B cell (primary cell): Measurements from ENCODE around the gene CEP68. TPM values are rescaled to one million over a fixed set of nuclear protein-coding genes. Genes with fewer than 3 reads are reported as not detected.
"Not testable (repeated sequence)": the region's sequence is repeated elsewhere in the genome, so short reads cannot be mapped to it uniquely, and the experiment has no call there.

ENCODE experiments used
- ATAC-seq: fragments of 200-7000 bp; cut with Tn5 transposase; one replicate; pipeline ENCODE4 v1.10.0; 2021; ENCODE audit warnings: low read depth, mild to moderate bottlenecking, moderate number of reproducible peaks, moderate library complexity
- CTCF ChIA-PET: fragments of 350-600 bp; sonication (Branson Sonifier 250); formaldehyde crosslinking; loops from one replicate; lab custom pipeline; 2021; ENCODE audit warnings: antibody characterized with exemption, inconsistent platforms; lab: Charles Lee
- POLR2A ChIA-PET: fragments of 350-600 bp; sonication (Branson Sonifier 250); formaldehyde crosslinking; loops from one replicate; lab custom pipeline; 2021; ENCODE audit warnings: antibody characterized with exemption; lab: Charles Lee
- DNase-seq: peaks from one replicate; pipeline ENCODE4 v3.0.0; 2013
- H2AFZ ChIP-seq: 2 replicates; pipeline ENCODE4 v1.6.1; 2012; ENCODE audit warnings: mild to moderate bottlenecking, low read depth, low read length; ENCODE audit not compliant: insufficient read depth, poor library complexity, severe bottlenecking
- H3K27ac ChIP-seq, 2 donors: 1 replicate in 1 of 2; 2 replicates in 1 of 2; pipeline ENCODE4 v1.5.1; 2012 to 2013; ENCODE audit warnings: low read length in 2 of 2, mild to moderate bottlenecking in 2 of 2, moderate library complexity in 1 of 2
- H3K27me3 ChIP-seq, 4 experiments: fragments of 200-600 bp in 1 of 4; sonication (generic) in 1 of 4; replicated peaks in 1 of 4; 1 replicate in 2 of 4; 2 replicates in 2 of 4; pipeline versions ENCODE4 v1.6.1 to v1.7.0; 2013 to 2016; ENCODE audit warnings: low read length in 3 of 4, mild to moderate bottlenecking in 2 of 4, mixed read lengths in 1 of 4, moderate library complexity in 1 of 4; ENCODE audit not compliant: insufficient read depth in 4 of 4, control insufficient read depth in 3 of 4; ENCODE audit errors: control extremely low read depth in 1 of 4
- H3K36me3 ChIP-seq, 2 experiments: replicated peaks in 1 of 2; 1 replicate in 1 of 2; 2 replicates in 1 of 2; pipeline versions ENCODE4 v1.6.1 to v1.7.1; 2013; ENCODE audit warnings: low read length in 1 of 2; ENCODE audit not compliant: insufficient read depth in 2 of 2, control insufficient read depth in 1 of 2; ENCODE audit errors: control extremely low read depth in 1 of 2, extremely low read depth in 1 of 2
- H3K4me1 ChIP-seq, 2 donors: fragments of 200-600 bp in 1 of 2; sonication (generic) in 1 of 2; 1 replicate in 1 of 2; 2 replicates in 1 of 2; pipeline versions ENCODE4 v1.5.1 to v1.6.1; 2013 to 2017; ENCODE audit warnings: low read length in 2 of 2; ENCODE audit not compliant: control insufficient read depth in 2 of 2, insufficient read depth in 2 of 2
- H3K4me2 ChIP-seq: replicated peaks from 2 replicates; pipeline ENCODE3; 2012; ENCODE audit warnings: mild to moderate bottlenecking, low read depth, low read length; ENCODE audit not compliant: poor library complexity, severe bottlenecking
- H3K4me3 ChIP-seq, 5 experiments: fragments of 200-600 bp in 1 of 5; sonication (generic) in 1 of 5; 1 replicate in 3 of 5; 2 replicates in 2 of 5; pipeline versions ENCODE4 v1.5.1 to v1.7.0; 2011 to 2016; ENCODE audit warnings: low read length in 4 of 5, mild to moderate bottlenecking in 4 of 5, low read depth in 2 of 5, control low read depth in 1 of 5, moderate library complexity in 1 of 5; ENCODE audit not compliant: insufficient read depth in 1 of 5; ENCODE audit errors: control extremely low read depth in 1 of 5, extremely low read depth in 1 of 5
- H3K79me2 ChIP-seq: fragments of 200-600 bp; sonication (generic); one replicate; pipeline ENCODE4 v1.6.0; 2016; ENCODE audit warnings: low read length; ENCODE audit not compliant: control insufficient read depth, insufficient read depth
- H3K9ac ChIP-seq: fragments of 200-600 bp; sonication (generic); 2 replicates; pipeline ENCODE4 v1.6.1; 2017; ENCODE audit warnings: mild to moderate bottlenecking, low read length, moderate library complexity
- H3K9me3 ChIP-seq, 3 donors: one replicate each; pipeline versions ENCODE4 v1.6.1 to v1.7.1; 2013; ENCODE audit warnings: low read length in 2 of 3; ENCODE audit not compliant: control insufficient read depth in 2 of 3, insufficient read depth in 1 of 3; ENCODE audit errors: control extremely low read depth in 1 of 3
- H4K20me1 ChIP-seq: 2 replicates; pipeline ENCODE4 v1.6.0; 2012; ENCODE audit warnings: mild to moderate bottlenecking, low read length; ENCODE audit not compliant: insufficient read depth, control insufficient read depth, poor library complexity, severe bottlenecking
- H3K27ac Mint-ChIP-seq: one replicate; pipeline ENCODE4 v1.8.0; 2021; ENCODE audit warnings: mixed read lengths
- H3K27me3 Mint-ChIP-seq: one replicate; pipeline ENCODE4 v1.8.0; 2021; ENCODE audit warnings: mixed read lengths
- H3K4me1 Mint-ChIP-seq: one replicate; pipeline ENCODE4 v1.8.0; 2021; ENCODE audit warnings: mixed read lengths
- H3K4me3 Mint-ChIP-seq: one replicate; pipeline ENCODE4 v1.8.0; 2021; ENCODE audit warnings: mixed read lengths
- H3K9me3 Mint-ChIP-seq: one replicate; pipeline ENCODE4 v1.8.0; 2022; ENCODE audit warnings: mixed read lengths; ENCODE audit not compliant: insufficient read depth
- EZH2 ChIP-seq: IDR thresholded peaks from 2 replicates; pipeline ENCODE4 v1.6.1; 2012; ENCODE audit warnings: borderline replicate concordance, low read depth, mild to moderate bottlenecking, moderate library complexity, low read length; ENCODE audit not compliant: insufficient read depth, poor library complexity, severe bottlenecking
- WGBS: methylation state at CpG from one replicate; pipeline ENCODE4 v1.1.5; 2013; ENCODE audit warnings: missing lambda C conversion rate; ENCODE audit not compliant: insufficient coverage; 5-methylcytosine and 5-hydroxymethylcytosine counted together
- intact Hi-C: fragments of 100-400 bp; cut with micrococcal nuclease; formaldehyde crosslinking; loops from one replicate; pipeline ENCODE4 v1.10.0; 2022
- polyA plus RNA-seq: library from polyadenylated mRNA; depleted of rRNA; stranded (reverse); fragments of >200 nt; gene quantifications from 2 replicates; pipeline ENCODE4 v1.2.3, GENCODE V29; 2012
- total RNA-seq, 2 donors: library from RNA; stranded (reverse); fragments of 120-200 nt in 1 of 2; gene quantifications; 1 replicate in 1 of 2; 2 replicates in 1 of 2; pipeline versions ENCODE4 v1.2.3 to v1.2.4, GENCODE V29; 2013 to 2022
- TF ChIP-seq, protein P1 (sequence below): fragments of 200-600 bp; IDR thresholded peaks from one replicate; pipeline ENCODE4 v1.8.0; 2022; ENCODE audit warnings: antibody characterized with exemption, mild to moderate bottlenecking

CEP68 gene
- total and polyA plus RNA-seq, 2 donors (not counting 1 experiment from before 2014, with no cell fraction given): 11.0 to 32.0 TPM

DNA sequence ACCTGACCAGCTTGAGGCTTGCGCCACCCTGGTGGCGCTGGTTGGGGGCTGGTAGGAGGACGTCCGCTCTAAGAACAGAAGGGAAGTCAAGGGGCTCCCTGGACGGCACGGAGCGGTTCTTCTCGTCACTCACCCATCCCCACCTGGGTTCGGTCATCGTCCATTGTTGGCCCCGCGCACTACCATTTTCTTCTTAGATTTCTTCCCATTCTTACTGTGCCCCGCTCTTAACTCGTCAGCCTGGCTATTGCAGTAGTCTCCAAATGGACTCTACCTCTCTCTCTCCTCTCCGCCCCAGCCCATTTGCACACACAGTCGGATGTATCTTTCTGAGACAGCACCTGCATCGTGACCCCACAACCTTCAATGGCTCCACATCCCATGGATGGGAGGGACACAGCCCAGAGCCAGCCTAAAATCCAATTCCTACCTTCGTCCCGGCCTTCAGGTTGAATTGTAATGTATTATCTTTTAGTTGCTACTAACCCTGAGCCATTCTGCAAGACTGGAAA is 74.5 kb downstream of the CEP68 start:
- H2AFZ ChIP-seq: peak overlapping the region; percentile 98

DNA sequence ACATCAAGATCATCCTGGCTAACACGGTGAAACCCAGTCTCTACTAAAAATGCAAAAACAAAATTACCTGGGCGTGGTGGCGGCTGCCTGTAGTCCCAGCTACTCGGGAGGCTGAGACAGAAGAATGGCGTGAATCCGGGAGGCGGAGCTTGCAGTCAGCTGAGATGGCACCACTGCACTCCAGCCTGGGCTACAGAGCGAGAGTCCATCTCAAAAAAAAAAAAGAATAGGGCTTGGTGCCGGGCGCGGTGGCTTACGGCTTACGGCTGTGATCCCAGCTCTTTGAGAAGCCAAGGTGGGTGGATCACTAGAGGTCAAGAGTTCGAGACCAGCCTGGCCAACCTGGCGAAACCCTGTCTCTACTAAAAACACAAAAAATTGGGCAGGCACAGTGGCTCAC is 76.7 kb downstream of the CEP68 start:
- H3K27me3 Mint-ChIP-seq, H3K4me3 Mint-ChIP-seq, H3K27ac Mint-ChIP-seq, H3K4me2 ChIP-seq, H3K36me3 ChIP-seq, H3K27ac ChIP-seq, H3K27me3 ChIP-seq, H3K9ac ChIP-seq, H3K4me3 ChIP-seq, ATAC-seq, H2AFZ ChIP-seq, H3K9me3 ChIP-seq, H3K9me3 Mint-ChIP-seq, DNase-seq: not testable (repeated sequence)
- H3K4me1 ChIP-seq: peaks cover 15% of the 10 kb centered on the region in 2 donors
- intact Hi-C loops: loop anchor here (5.0 kb wide), 1 partner anchor 201 kb away; no protein-coding TSS in a partner anchor
- H4K20me1 ChIP-seq: peaks cover 16% of the 10 kb centered on the region
- H3K79me2 ChIP-seq: peaks cover 26% of the 10 kb centered on the region
- WGBS: 93% methylated on average over 14 of the region's 15 CpGs
- peaks cover 24% of the 10 kb centered on the region for H3K4me1 Mint-ChIP-seq
- CTCF ChIA-PET: interaction anchor here (0.5 kb wide), 1 partner anchor 115 kb away, joined by 3 read pairs; no protein-coding TSS in a partner anchor
- POLR2A ChIA-PET: interaction anchor here (0.8 kb wide), 1 partner anchor 10 kb away, joined by 5 read pairs; no protein-coding TSS in a partner anchor

More for the DNA sequence above, 74.5 kb downstream of the CEP68 start:
- no peak for TF ChIP-seq EZH2
- TF ChIP-seq, protein P1, sequence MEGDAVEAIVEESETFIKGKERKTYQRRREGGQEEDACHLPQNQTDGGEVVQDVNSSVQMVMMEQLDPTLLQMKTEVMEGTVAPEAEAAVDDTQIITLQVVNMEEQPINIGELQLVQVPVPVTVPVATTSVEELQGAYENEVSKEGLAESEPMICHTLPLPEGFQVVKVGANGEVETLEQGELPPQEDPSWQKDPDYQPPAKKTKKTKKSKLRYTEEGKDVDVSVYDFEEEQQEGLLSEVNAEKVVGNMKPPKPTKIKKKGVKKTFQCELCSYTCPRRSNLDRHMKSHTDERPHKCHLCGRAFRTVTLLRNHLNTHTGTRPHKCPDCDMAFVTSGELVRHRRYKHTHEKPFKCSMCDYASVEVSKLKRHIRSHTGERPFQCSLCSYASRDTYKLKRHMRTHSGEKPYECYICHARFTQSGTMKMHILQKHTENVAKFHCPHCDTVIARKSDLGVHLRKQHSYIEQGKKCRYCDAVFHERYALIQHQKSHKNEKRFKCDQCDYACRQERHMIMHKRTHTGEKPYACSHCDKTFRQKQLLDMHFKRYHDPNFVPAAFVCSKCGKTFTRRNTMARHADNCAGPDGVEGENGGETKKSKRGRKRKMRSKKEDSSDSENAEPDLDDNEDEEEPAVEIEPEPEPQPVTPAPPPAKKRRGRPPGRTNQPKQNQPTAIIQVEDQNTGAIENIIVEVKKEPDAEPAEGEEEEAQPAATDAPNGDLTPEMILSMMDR: no peak
- H3K36me3 ChIP-seq: no peaks in the 10 kb centered on the region
- H3K4me1 ChIP-seq: peaks cover 23 to 25% of the 10 kb centered on the region in 2 donors
- 8% methylated on average over 12 of the region's 19 CpGs for WGBS
- peaks cover 37% of the 10 kb centered on the region for H4K20me1 ChIP-seq
- DNase-seq: peak; percentile 72
- ChIA-PET POLR2A (interaction anchor here (0.5 to 2.6 kb wide), 12 partner anchors 11 to 1289 kb away, joined by 3 to 20 read pairs (median 5); partner anchors contain the start of genes ACTR2, CEP68, SERTAD2 and UGP2), CTCF (interaction anchor here (0.7 to 2.3 kb wide), 11 partner anchors 26 to 215 kb away, joined by 3 to 14 read pairs (median 4); partner anchors contain the start of genes ACTR2 and CEP68)
- peak overlapping the region; percentile 100 for H3K27ac Mint-ChIP-seq
- H3K9me3 Mint-ChIP-seq: no peaks in the 10 kb centered on the region
- ATAC-seq: peak; percentile 8
- no peaks in the 10 kb centered on the region for H3K27me3 Mint-ChIP-seq
- H3K4me3 Mint-ChIP-seq: peak overlapping the region; percentile 100
- H3K27ac ChIP-seq: peak overlapping the region; percentile 81 to 83
- intact Hi-C loops: loop anchor here (1.0 to 5.0 kb wide), 7 partner anchors 66 to 986 kb away; partner anchors contain the start of genes ACTR2, AFTPH, CEP68 and PELI1
- peak overlapping the region; percentile 90 for H3K4me2 ChIP-seq
- H3K4me1 Mint-ChIP-seq: peaks cover 37% of the 10 kb centered on the region
- no peaks in the 10 kb centered on the region for H3K9me3 ChIP-seq
- peak overlapping the region; percentile 87 for H3K9ac ChIP-seq
- H3K4me3 ChIP-seq: peak overlapping the region; percentile 68 to 97 (median 83)
- H3K27me3 ChIP-seq: no peaks in the 10 kb centered on the region
- peaks cover 48% of the 10 kb centered on the region for H3K79me2 ChIP-seq
